SHP77 treated with DMSO at 0.1 percent for 48 hours (cell line): ENCODE data around the gene WNK4.
"Not testable (repeated sequence)": the region's sequence is repeated elsewhere in the genome, so short reads cannot be mapped to it uniquely, and the experiment has no call there.

Source experiments
- DNase-seq: peaks from one replicate; lab custom pipeline; 2025; lab: John Stamatoyannopoulos, UW

The WNK4 gene

DNA sequence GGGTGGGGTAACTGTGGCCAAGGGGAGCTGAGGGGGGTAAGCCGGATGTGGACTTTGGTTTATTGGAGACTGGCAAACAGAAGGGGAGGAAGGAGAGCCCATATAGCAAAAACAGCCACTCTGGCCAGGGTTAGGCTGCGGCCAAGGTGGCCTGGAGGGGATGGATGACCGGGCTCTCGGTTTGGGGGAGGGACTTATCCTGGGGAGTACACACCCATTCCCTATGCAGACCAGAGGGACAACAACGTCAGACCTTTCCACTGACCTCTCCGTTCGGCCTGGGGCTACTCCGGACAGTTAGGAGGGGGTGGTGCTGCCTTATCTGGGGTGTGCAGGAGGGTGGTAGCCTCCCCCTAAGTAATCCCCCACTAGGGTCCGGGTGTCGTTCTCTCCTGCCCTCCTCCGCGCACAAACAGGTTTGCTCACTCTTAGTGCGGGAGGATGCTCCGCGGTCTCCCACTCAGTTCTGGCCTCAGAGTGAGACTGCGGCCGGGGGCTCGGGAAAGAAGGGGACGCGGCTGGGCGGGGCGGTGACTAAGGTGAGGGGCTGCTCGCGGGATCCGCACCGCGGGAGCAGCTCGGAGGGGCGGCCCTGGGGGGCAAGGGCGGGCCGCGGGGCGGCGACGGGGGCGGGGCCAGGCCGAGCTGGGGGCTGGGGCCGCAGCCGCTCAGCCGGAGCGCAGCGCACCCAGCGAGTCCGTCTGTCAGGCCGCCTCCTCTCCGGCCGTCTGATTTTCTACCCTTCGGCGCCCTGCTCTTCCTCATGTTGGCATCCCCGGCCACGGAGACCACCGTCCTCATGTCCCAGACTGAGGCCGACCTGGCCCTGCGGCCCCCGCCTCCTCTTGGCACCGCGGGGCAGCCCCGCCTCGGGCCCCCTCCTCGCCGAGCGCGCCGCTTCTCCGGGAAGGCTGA lies at the start of gene WNK4:
Gene WNK4 (plus strand): TSS at position 675 of the 915 bp plus-strand sequence. CDS start 89 bp downstream, at position 764.
- DNase-seq: no peak

DNA sequence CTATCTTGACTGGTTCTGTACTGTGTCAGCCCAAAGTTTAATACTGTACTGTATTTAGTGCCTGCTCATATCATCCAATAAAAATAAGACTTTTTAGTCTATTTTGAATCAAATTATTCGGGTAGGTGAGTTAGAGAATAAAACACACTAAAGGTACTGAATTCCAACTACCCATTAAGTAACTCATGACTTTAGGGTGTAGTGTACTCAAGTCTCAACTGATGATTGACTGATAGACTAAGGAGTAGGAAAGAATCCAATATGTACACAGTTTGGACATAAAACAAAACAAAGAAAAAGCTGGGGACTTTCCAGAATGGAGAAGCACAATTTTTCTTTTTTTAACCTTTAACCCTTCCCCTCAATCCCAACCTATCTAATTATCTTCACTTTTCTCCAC lies 39.7 kb upstream of the WNK4 start:
- no peak for DNase-seq

DNA sequence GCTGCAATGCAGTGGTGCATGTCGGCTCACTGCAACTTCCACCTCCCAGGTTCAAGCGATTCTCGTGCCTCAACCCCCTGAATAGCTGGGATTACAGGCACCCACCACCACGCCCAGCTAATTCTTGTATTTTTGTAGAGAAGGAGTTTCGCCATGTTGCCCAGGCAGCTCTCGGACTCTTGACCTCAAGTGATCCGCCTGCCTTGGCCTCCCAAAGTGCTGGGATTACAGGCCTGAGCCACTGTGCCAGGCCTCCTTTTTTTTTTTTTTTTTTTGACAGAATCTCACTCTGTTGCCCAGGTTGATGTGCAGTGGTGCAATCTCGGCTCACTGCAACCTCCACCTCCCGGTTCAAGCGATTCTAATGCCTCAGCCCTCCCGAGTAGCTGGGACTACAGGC lies 37.5 kb upstream of the WNK4 start:
- DNase-seq: not testable (repeated sequence)

DNA sequence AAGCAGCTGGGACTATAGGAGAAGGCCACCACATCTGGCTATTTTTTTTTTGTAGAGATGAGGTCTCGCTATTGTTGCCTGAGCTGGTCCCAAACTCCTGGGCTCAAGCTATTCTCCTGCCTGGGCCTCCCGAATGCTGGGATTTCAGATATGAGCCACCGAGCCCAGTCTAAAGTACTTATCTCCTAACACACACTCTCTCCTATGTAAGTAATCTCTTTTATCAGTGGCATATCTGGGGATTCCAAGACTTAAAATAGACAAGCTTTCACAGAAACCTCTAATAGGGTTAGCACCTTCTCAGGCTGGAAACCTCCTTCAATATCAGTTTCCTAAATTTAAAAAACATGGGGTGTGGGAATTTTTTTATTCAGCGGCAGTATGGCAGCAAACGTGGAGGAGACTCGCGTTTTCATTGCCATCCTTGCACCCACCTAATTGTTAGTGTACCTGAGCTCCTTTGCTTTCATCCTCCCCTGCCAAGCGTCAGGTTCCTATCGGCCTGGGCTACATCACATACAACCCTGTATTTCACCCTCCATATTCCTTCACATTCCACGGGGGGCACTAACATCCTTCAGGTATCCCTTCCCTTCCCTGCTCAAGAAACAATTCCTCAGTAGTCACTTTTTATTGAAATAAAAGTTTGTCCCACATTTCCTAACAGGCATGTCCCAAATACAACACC lies 36.7 kb upstream of the WNK4 start:
- DNase-seq: peak; percentile 36

DNA sequence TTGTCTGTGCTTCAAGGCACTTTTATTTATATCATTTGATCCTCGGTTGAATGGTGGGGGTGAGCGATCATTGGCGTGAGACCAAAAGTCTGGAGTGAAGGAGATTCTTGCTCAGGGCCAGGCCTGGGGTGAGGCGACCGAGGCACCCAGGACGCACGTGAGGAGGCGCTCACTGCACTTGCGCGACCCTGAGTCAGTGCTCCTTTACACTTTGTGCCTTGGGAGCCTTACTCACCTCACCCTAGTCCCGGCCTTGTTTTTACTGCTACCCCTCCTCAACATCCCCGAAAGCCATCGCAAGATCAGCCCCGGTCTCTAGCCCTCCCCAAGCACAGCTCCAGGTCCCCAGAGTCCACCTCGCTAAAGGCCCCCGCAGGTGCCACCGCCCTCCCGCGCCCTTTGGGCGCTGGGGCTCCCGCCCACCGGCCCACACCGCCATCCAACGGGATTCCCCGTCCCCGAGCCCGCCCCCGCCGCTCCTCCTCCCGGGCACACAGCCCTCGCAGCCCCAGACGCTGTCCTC lies 36.1 kb upstream of the WNK4 start:
- DNase-seq: peak; percentile 47

DNA sequence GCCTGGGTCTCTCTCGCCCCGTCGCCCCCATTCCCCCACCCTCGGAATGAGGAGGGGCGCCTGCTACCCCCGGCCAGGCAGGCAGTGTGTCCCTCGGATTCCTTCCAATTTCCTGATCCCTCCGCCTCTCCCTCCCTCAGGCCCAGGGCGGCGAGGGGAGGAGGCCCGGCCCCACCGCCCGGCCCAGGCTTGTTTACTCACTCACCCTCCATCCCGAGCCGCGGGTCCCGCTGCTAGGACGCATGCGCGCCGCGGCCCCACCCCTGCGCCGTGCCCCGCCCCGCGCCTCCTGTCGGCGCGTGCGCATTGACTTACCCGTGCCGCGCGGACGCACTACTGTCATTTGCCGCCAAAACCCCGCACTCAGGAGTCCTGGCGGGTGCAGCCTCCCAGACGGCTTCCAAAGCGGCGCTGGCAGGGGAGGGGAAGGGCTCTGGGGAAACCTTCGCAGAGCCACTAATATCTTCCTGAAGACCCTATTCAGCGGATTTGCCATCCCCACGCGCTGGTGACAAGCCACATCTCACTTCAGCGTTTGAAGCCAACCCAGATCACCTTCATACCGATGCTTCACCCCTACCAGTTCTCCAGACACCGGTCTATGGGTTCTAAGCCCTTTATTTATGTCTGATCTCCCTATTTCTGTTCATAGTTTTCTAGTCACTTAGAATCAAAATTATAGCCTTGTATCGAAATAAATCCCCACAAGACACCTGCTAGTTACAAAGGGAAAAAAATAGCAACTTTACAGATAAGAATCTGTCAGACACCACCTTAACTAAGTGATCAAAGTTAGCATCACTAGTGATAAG lies 35.4 kb upstream of the WNK4 start, which contains the start of gene EZH1:
Gene EZH1 (minus strand): TSS at position 235 of the 812 bp plus-strand sequence. CDS start 16,099 bp downstream, outside the sequence.
- peak; percentile 86 for DNase-seq

DNA sequence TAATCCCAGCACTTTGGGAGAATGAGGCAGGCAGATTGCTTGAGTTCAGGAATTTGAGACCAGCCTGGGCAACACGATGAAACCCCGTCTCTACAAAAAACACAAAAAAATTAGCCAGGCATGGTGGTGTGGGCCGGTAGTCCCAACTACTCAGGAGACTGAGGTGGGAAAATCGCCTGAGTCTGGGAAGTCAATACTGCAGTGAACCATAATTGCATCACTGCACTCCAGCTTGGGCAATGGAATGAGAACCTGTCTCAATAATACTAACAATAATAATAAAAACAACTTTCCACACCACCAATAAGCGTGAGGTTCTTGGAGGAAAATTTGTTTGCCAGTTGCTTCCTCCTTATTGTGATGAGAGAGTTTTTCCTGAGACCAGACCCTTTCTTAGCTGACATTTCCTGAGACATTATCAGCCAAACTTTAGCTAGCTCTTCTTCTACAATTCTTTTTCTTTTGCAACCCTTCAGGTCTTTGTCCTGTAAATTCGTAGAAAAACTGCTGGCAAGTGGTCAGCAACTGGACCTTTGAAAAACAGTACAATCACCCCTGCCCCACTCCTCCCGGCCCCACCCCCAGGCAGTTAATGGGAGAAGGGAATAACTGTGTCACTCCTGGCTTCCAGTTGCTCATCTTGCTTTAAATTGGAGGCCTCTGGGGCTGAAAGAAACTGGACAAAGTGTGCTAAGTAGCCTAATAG lies 32.1 kb upstream of the WNK4 start:
- no peak for DNase-seq

DNA sequence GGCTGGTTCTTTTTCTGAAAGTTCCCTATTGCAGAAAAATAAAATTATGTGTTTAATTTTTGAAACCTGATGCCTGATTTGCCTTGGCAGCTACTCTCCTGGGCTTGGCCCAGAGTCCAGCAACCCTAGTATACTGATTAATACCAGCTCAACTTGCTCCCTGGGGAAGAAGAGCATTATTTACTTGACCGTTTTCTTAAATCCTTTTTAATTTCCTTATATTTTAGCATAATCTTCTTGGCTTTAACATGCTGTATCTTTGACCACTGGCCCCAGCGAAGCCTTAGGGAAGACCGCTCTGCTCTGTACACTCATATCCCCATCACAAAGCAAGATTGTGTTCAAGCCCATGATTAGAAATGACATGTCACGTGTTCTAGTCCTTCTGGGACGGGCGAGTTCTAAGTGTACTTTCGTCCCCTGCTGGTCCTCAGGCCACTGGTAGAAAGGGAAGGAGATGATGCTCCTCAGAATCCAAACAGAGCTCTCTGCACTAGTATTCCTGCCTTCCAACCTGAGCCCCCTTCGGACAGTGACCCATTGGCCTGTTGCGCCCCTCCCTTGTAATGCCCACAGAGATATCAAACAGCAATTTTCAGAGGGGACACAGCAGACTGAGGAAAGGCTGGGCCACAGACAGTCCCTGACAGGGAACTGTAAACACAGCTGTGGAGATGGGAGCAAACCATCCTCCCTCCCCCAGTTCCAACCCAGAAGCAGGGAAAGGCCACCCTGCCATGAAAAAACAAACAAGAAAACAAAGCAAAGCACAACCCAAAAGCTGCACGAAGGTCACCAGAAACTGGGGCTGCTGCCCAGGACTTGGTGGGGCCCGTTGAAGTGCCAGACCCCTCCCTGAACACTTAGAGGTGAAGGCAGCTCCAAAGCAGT lies 31.3 kb upstream of the WNK4 start:
- no peak for DNase-seq

DNA sequence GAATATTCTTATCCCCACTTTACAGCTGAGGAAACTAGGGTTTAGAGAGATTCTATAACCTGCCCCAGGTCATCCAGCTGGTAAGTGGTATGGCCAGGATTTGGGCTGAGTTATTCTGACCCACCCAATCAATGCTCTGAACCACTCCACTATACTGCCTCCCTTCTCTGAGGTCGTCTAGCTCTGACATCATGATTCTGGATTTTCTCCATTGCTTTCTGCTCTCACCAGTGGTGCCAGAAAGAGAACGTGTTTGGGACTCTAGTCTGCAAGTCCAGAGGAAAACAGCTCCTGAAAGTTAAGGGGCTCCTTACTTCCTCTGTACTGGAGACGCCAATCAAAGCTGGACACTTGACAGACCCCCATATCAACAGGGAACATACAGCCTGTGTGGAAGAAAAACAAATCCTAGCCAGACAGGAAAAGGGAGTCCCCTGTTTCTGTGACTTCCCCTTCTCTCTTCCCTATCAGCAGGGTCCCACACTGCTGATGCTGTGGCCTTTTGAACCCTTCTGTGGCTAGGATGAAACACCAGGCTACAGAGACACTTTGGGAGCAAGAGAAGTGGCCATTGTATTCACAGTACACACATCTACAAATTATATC lies 29.6 kb upstream of the WNK4 start:
- DNase-seq: no peak

DNA sequence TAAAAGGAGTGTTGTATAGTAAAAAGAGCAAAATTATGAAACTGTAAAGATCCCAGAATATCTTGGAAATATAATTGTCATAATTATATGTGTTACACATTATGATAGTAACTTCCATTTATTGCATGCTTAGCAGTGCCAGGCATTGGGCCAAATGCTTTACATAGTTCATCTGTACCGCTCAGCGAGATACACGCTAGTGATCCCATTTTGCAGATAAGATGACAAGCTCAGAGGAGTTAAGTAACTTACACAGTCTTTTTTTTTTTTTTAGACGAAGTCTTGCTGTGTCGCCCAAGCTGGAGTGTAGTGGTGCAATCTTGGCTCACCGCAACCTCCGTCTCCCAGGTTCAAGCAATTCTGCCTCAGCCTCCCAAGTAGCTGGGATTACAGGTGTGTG lies 28.8 kb upstream of the WNK4 start:
- no peak for DNase-seq

DNA sequence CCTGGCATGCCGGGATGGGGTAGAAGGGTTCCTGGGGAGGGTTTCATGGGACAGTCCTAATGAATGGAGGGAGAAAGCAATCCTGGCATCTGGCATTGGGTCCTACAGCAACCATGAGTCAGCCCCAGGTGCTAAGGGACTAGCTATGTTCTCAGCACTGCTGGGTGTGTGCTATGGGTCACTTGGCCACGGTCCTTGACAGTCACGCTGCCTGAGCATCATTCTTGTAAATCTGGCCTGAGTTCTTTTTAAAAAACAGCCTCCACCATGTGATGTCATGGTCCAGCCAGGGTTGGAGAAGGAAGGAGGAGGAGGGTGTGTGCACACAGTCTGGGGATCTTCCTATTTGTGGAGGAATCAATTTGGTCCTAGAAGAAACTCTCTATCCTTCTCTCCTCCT lies 25.6 kb upstream of the WNK4 start:
- DNase-seq: no peak

DNA sequence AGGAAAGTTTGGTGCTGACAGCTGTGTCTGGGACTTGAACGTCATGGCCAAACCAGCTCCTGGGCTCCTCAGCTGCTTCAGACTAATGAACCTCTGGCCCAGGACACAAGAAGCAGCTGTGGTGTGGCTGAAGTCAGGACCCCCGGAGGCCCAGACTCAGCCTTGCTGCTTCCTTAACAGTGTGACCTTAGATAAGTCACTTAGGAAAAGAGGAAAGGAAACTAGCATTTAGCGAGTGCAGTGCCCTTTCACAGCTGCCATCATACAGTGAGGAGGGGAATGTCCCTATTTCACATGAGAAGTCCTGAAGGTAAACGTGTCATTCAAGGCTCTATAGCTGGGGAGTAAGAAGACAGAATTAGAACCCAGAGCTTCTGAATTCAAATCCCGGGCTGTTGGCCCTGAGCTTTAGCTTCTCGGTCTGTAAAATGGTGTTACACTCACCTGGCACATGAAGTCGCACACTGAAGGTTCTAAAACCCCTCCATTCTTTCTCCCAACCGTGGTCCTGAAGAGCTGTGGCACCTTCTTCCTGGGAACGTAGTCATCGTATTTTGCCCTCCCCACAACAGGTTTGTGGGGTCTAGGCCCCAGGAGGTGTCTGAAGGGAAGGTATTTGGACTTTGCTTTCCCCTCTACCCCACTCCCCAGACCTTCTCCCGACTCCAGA lies 20.3 kb upstream of the WNK4 start:
- no peak for DNase-seq

DNA sequence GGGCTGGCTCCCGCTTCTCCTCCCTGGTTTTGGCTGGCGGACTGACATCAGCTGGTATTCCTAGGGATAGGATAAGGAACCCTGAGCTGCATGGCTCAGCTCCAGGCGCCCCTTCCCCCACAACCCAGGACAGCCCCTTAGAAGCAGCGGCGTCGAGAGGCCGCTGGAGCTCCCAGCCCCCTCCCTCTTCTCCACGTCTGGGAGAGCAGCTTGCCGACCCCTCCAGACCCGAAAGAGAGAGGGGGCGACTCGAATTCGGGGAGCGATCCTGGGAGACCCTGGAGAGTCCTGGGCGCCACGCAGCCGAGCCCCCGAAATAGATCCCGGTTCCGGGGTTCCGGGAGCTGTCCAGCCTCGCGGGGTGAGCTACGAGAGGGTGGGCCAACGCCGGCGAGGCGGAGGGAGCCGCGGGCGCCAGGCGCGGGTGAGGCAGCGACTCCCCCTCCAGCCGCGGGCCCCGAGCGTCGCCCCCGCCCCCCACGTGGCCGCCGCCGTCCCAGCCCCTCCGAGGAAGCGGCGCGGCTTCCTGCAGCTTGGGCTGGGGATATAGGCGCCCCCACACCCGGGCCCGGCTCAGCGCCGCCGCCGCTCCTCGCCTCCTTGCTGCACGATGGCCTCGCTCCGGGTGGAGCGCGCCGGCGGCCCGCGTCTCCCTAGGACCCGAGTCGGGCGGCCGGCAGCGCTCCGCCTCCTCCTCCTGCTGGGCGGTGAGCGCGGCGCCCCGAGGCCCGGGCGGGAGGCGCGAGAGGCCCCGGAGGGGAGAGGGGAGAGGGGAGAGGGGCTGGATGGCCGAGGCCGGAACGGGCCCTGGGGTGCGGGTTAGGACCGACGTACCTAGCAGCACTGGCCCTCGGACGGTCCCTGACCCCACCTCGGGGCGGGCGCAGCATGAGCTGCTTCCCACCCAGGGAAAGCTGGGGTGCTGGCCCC lies 19.5 kb upstream of the WNK4 start, which contains the start of gene RAMP2:
Gene RAMP2 (plus strand): TSS at position 576 of the 930 bp plus-strand sequence. CDS start 35 bp downstream, at position 611.
- DNase-seq: no peak

DNA sequence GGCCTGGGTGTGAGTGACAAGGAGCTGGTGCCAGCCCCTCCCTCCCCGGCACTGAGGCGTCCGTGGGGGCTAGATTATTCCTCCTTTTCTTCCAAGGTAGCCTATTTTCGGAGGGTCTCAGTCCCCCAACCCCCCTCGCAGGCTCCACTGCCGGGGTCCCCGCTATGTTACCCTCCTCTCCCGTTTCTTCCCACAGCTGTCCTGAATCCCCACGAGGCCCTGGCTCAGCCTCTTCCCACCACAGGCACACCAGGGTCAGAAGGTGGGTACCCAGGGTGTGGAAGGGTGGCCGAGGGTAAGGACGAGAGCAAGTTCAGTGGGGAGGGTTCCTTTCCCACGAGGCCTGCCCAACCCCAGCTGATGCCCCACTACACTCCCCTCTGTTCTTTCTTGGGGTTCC lies 18.8 kb upstream of the WNK4 start:
- no peak for DNase-seq

DNA sequence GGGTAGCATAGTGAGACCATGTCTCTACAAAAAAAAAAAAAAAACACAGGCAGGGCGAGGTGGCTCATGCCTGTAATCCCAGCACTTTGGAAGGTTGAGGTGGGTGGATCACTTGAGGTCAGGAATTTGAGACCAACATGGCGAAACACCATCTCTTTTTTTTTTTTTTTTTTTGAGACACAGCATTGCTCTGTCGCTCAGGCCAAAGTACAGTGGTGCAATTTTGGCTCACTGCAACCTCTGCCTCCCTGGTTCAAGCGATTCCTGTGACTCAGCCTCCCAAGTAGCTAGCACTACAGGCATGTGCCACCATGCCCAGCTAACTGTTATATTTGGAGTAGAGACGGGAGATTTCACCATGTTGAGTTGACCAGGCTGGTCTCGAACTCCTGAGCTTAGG lies 14.3 kb upstream of the WNK4 start:
- DNase-seq: no peak

DNA sequence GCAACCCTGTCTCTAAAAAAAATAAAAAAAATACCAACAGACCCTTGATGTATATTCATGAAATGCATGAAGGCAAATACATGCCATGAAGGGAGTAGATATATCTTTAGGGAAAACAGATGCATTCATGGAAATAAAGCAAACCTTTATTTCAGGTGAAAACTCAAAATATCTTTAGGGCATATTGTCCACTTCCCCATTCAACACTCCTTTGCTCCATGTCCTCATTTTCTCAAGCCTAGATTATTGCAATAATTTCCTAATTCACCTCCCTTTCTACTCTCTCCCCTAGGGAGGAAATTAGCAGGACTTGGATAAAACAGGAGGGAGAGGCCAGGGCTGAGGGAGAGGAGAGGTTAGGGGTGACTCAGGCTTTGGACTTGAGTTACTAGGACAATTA lies 12.9 kb upstream of the WNK4 start:
- no peak for DNase-seq

DNA sequence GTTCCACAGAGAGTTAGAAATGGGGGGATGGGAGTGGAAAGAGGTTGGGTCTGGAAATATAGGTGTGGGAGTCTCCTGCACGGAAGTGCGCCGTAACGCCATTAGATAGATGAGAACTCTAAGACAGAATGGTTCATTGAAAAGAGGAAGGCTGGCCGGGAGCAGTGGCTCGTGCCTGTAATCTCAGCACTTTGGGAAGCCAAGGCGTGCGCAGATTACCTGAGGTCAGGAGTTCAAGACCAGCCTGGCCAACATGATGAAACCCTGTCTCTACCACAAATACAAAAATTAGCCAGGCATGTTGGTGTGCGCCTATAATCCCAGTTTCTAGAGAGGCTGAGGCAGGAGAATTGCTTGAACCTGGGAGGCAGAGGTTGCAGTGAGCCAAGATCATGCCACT lies 12.4 kb upstream of the WNK4 start:
- not testable (repeated sequence) for DNase-seq

DNA sequence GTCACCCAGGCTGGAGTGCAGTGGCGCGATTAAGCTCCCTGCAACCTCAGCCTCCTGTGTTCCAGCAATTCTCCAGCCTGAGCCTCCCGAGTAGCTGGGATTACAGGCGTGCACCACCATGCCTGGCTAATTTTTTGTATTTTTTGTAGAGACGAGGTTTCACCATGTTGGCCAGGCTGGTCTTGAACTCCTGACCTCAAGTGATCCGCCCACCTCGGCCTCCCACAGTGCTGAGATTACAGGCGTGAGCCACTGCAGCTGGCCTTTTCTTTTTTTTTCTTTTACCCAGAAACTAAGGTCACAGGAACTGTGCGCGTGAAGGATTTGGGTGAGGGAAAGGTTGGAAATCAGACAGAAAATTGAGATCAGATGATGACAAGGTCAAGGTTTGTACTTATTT lies 10.4 kb upstream of the WNK4 start:
- DNase-seq: not testable (repeated sequence)
